HEK293 (cell line): ENCODE data around the gene ESPNL.

ENCODE experiments used
- CTCF ChIA-PET: fragments of 350-600 bp; formaldehyde crosslinking; extraction: SDS; loops from one replicate; lab custom pipeline; 2021; ENCODE audit warnings: antibody characterized with exemption; lab: Yijun Ruan, JAX
- POLR2A ChIA-PET: fragments of 300-600 bp; formaldehyde crosslinking; extraction: SDS; loops from one replicate; lab custom pipeline; 2020; ENCODE audit warnings: antibody characterized with exemption, inconsistent platforms; lab: Yijun Ruan, JAX
- H3K27ac ChIP-seq: fragments of 200-500 bp; sonication (Bioruptor generic); 2 replicates; pipeline ENCODE4 v1.5.1; 2014; ENCODE audit warnings: low read depth, low read length, control low read depth, inconsistent platforms; ENCODE audit errors: extremely low read depth
- H3K36me3 ChIP-seq, 2 experiments: fragments of 200-500 bp in 1 of 2; sonication (Bioruptor generic) in 1 of 2; 1 replicate in 1 of 2; 2 replicates in 1 of 2; pipeline ENCODE4 v1.5.1; 2014 to 2017; ENCODE audit warnings: inconsistent platforms in 2 of 2, low read length in 2 of 2; ENCODE audit not compliant: control insufficient read depth in 2 of 2, insufficient read depth in 1 of 2
- H3K4me1 ChIP-seq: fragments of 200-500 bp; sonication (Bioruptor generic); 2 replicates; pipeline ENCODE4 v1.5.1; 2014; ENCODE audit warnings: mild to moderate bottlenecking, low read length, inconsistent platforms; ENCODE audit not compliant: control insufficient read depth, insufficient read depth
- H3K4me3 ChIP-seq: 2 replicates; pipeline ENCODE4 v1.5.1; 2011; ENCODE audit warnings: low read depth, mild to moderate bottlenecking, control low read depth, low read length, moderate library complexity
- H3K9me3 ChIP-seq: fragments of 200-500 bp; sonication (Bioruptor generic); 2 replicates; pipeline ENCODE4 v1.5.1; 2014; ENCODE audit warnings: low read depth, low read length, inconsistent platforms; ENCODE audit not compliant: control insufficient read depth, insufficient read depth
- AEBP2 ChIP-seq: fragments of 450-650 bp; formaldehyde crosslinking; IDR thresholded peaks from 2 replicates; pipeline ENCODE4 v1.5.1; 2016; ENCODE audit warnings: missing biosample characterization, missing genetic modification characterization, borderline replicate concordance
- BCL11B ChIP-seq: fragments of 450-650 bp; formaldehyde crosslinking; IDR thresholded peaks from 2 replicates; pipeline ENCODE4 v1.5.1; 2016; ENCODE audit warnings: low read depth, missing biosample characterization, missing genetic modification characterization
- ELK4 ChIP-seq: IDR thresholded peaks from 2 replicates; pipeline ENCODE4 v1.6.1; 2011; ENCODE audit warnings: mild to moderate bottlenecking, low read depth, low read length, borderline replicate concordance
- GLIS2 ChIP-seq: fragments of 450-650 bp; formaldehyde crosslinking; IDR thresholded peaks from 2 replicates; pipeline ENCODE4 v1.5.1; 2016; ENCODE audit warnings: missing biosample characterization, missing genetic modification characterization
- HOXA7 ChIP-seq: sonication (generic); formaldehyde crosslinking; IDR thresholded peaks from 2 replicates; pipeline ENCODE4 v1.8.1; 2022; ENCODE audit warnings: missing genetic modification reagents, borderline replicate concordance
- HOXC10 ChIP-seq: sonication (generic); formaldehyde crosslinking; IDR thresholded peaks from 2 replicates; pipeline ENCODE4 v1.8.1; 2023; ENCODE audit warnings: mild to moderate bottlenecking, missing genetic modification reagents
- IKZF3 ChIP-seq: fragments of 450-650 bp; IDR thresholded peaks from 2 replicates; pipeline ENCODE4 v1.5.0; 2018; ENCODE audit warnings: missing biosample characterization, mild to moderate bottlenecking, missing genetic modification characterization, moderate library complexity
- KLF8 ChIP-seq: fragments of 450-650 bp; formaldehyde crosslinking; IDR thresholded peaks from 2 replicates; pipeline ENCODE4 v1.5.1; 2016; ENCODE audit warnings: missing biosample characterization, missing genetic modification characterization
- OVOL3 ChIP-seq: fragments of 450-650 bp; formaldehyde crosslinking; IDR thresholded peaks from 2 replicates; pipeline ENCODE4 v1.5.1; 2016; ENCODE audit warnings: missing biosample characterization, missing genetic modification characterization
- PRDM6 ChIP-seq: fragments of 450-650 bp; formaldehyde crosslinking; IDR thresholded peaks from 2 replicates; pipeline ENCODE4 v1.5.1; 2017; ENCODE audit warnings: missing biosample characterization, missing genetic modification characterization
- SETDB1 ChIP-seq: IDR thresholded peaks from one replicate; pipeline ENCODE4 v1.6.1; 2017; ENCODE audit warnings: mild to moderate bottlenecking, low read length, moderate library complexity, mixed read lengths; ENCODE audit not compliant: insufficient read length
- SP3 ChIP-seq: fragments of 450-650 bp; formaldehyde crosslinking; IDR thresholded peaks from 2 replicates; pipeline ENCODE4 v1.5.1; 2016; ENCODE audit warnings: missing biosample characterization, missing genetic modification characterization
- ZNF155 ChIP-seq: fragments of 450-650 bp; formaldehyde crosslinking; IDR thresholded peaks from 2 replicates; pipeline ENCODE4 v1.5.1; 2016; ENCODE audit warnings: missing biosample characterization, missing genetic modification characterization
- ZNF169 ChIP-seq: fragments of 450-650 bp; formaldehyde crosslinking; IDR thresholded peaks from 2 replicates; pipeline ENCODE4 v1.5.1; 2016; ENCODE audit warnings: missing biosample characterization, missing genetic modification characterization
- ZNF2 ChIP-seq: fragments of 450-650 bp; formaldehyde crosslinking; IDR thresholded peaks from 2 replicates; pipeline ENCODE4 v1.5.1; 2016; ENCODE audit warnings: missing biosample characterization, missing genetic modification characterization
- ZNF354C ChIP-seq: fragments of 450-650 bp; formaldehyde crosslinking; IDR thresholded peaks from 2 replicates; pipeline ENCODE4 v1.5.1; 2016; ENCODE audit warnings: missing biosample characterization, missing genetic modification characterization, low read depth, borderline replicate concordance
- ZNF423 ChIP-seq: fragments of 450-650 bp; formaldehyde crosslinking; IDR thresholded peaks from 2 replicates; pipeline ENCODE4 v1.5.1; 2016; ENCODE audit warnings: missing biosample characterization, missing genetic modification characterization
- ZNF426 ChIP-seq: fragments of 450-650 bp; formaldehyde crosslinking; IDR thresholded peaks from 2 replicates; pipeline ENCODE4 v1.5.1; 2017; ENCODE audit warnings: missing biosample characterization, missing genetic modification characterization, mild to moderate bottlenecking, inconsistent platforms, moderate library complexity
- ZNF530 ChIP-seq: fragments of 450-650 bp; formaldehyde crosslinking; IDR thresholded peaks from 2 replicates; pipeline ENCODE4 v1.5.1; 2016; ENCODE audit warnings: low read depth, missing biosample characterization, missing genetic modification characterization
- ZNF549 ChIP-seq: fragments of 450-650 bp; IDR thresholded peaks from 2 replicates; pipeline ENCODE4 v1.5.1; 2018; ENCODE audit warnings: missing biosample characterization, missing genetic modification characterization, mild to moderate bottlenecking, inconsistent platforms, moderate library complexity
- ZNF555 ChIP-seq: fragments of 450-650 bp; formaldehyde crosslinking; conservative IDR thresholded peaks from 2 replicates; pipeline ENCODE4 v1.5.1; 2017; ENCODE audit warnings: missing biosample characterization, mild to moderate bottlenecking, missing genetic modification characterization, inconsistent platforms
- ZNF596 ChIP-seq: fragments of 450-650 bp; IDR thresholded peaks from 2 replicates; pipeline ENCODE4 v1.5.0; 2018; ENCODE audit warnings: missing biosample characterization, mild to moderate bottlenecking, missing genetic modification characterization, moderate library complexity
- ZNF600 ChIP-seq: fragments of 450-650 bp; formaldehyde crosslinking; IDR thresholded peaks from 2 replicates; pipeline ENCODE4 v1.5.1; 2016; ENCODE audit warnings: missing biosample characterization, missing genetic modification characterization
- ZNF670 ChIP-seq: fragments of 450-650 bp; formaldehyde crosslinking; IDR thresholded peaks from 2 replicates; pipeline ENCODE4 v1.5.1; 2016; ENCODE audit warnings: missing biosample characterization, missing genetic modification characterization, low read depth
- TF ChIP-seq, protein P1 (sequence below): fragments of 450-650 bp; formaldehyde crosslinking; IDR thresholded peaks from 2 replicates; pipeline ENCODE4 v1.5.1; 2017; ENCODE audit warnings: missing biosample characterization, missing genetic modification characterization
- TF ChIP-seq, protein P2 (sequence below): fragments of 450-650 bp; formaldehyde crosslinking; IDR thresholded peaks from 2 replicates; pipeline ENCODE4 v1.5.1; 2017; ENCODE audit warnings: missing biosample characterization, missing genetic modification characterization
- TF ChIP-seq, protein P3 (sequence below): fragments of 450-650 bp; formaldehyde crosslinking; IDR thresholded peaks from 2 replicates; pipeline ENCODE4 v1.5.1; 2016; ENCODE audit warnings: missing biosample characterization, missing genetic modification characterization

The ESPNL gene

DNA sequence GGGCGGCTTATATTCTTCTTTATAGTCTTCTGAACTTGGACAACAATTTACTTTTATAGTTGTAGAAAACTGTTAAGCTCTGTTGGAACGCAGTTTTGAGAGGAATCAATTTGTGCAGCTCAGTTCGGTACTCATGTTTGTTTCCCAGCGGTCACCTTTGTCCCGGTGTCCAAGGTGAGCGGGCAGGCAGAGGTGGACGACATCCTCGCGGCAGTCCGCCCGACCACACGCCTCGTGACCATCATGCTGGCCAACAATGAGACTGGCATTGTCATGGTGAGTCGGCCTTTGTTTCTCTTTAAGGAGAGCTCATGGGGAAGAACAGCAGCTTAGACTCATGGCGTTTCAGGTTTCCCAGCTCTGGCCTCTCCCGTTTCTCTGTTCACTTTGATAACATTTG lies 18.6 kb upstream of the ESPNL start (continued):
- TF ChIP-seq SETDB1 (no peak), AEBP2 (tag by site-specific recombination) (no peak), PRDM6 (no peak), ELK4 (no peak), GLIS2 (tag by site-specific recombination) (no peak), ZNF169 (tag by site-specific recombination) (no peak), ZNF670 (no peak), HOXC10 (no peak), IKZF3 (no peak)
- TF ChIP-seq, protein P1, sequence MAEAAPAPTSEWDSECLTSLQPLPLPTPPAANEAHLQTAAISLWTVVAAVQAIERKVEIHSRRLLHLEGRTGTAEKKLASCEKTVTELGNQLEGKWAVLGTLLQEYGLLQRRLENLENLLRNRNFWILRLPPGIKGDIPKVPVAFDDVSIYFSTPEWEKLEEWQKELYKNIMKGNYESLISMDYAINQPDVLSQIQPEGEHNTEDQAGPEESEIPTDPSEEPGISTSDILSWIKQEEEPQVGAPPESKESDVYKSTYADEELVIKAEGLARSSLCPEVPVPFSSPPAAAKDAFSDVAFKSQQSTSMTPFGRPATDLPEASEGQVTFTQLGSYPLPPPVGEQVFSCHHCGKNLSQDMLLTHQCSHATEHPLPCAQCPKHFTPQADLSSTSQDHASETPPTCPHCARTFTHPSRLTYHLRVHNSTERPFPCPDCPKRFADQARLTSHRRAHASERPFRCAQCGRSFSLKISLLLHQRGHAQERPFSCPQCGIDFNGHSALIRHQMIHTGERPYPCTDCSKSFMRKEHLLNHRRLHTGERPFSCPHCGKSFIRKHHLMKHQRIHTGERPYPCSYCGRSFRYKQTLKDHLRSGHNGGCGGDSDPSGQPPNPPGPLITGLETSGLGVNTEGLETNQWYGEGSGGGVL = no peak

DNA sequence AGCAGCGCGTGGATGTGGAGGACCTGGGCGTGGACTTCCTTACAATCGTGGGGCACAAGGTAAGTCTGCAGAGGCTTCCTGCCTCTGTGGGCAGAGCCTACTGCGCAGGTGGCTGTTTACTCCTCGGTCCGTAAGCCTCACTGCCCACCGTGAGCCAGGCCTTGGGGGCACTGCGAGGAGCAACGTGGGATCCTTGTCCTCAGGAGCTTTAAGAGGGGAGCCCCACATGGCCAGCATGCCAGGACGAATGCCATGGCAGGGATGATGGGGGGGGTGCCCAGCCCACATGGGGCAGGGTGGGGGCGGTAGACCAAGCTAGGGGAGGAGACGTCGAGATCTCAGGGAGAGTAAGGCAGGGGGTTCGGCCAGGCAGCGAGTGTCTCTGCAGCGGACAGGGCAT lies 18.0 kb upstream of the ESPNL start:
- CTCF ChIA-PET = interaction anchor here (0.7 kb wide), 1 partner anchor 224 kb away, joined by 3 read pairs; no protein-coding TSS in a partner anchor
- peaks cover 18 to 60% of the 10 kb centered on the region in 2 experiments for H3K36me3 ChIP-seq
- H3K4me1 ChIP-seq = no peaks in the 10 kb centered on the region

More for the DNA sequence above, 18.0 kb upstream of the ESPNL start:
- no peak overlapping the region for H3K27ac ChIP-seq
- no peak overlapping the region for H3K4me3 ChIP-seq
- POLR2A ChIA-PET = interaction anchor here (0.8 kb wide), 1 partner anchor 22 kb away, joined by 4 read pairs; the partner anchor contains the start of gene SCLY
- no peaks in the 10 kb centered on the region for H3K9me3 ChIP-seq
- TF ChIP-seq KLF8 (tag by site-specific recombination) (no peak), OVOL3 (no peak), ZNF549 (no peak), BCL11B (no peak), ZNF423 (tag by site-specific recombination) (no peak), ZNF354C (tag by site-specific recombination) (no peak), ZNF426 (tag by site-specific recombination) (no peak), ZNF155 (tag by site-specific recombination) (no peak), SP3 (tag by site-specific recombination) (no peak), HOXA7 (CRISPR knock-in tag) (no peak), ZNF600 (tag by site-specific recombination) (no peak), ZNF596 (tag by site-specific recombination) (no peak), ZNF555 (tag by site-specific recombination) (no peak), ZNF530 (no peak), ZNF2 (tag by site-specific recombination) (no peak)
- TF ChIP-seq, protein P2, sequence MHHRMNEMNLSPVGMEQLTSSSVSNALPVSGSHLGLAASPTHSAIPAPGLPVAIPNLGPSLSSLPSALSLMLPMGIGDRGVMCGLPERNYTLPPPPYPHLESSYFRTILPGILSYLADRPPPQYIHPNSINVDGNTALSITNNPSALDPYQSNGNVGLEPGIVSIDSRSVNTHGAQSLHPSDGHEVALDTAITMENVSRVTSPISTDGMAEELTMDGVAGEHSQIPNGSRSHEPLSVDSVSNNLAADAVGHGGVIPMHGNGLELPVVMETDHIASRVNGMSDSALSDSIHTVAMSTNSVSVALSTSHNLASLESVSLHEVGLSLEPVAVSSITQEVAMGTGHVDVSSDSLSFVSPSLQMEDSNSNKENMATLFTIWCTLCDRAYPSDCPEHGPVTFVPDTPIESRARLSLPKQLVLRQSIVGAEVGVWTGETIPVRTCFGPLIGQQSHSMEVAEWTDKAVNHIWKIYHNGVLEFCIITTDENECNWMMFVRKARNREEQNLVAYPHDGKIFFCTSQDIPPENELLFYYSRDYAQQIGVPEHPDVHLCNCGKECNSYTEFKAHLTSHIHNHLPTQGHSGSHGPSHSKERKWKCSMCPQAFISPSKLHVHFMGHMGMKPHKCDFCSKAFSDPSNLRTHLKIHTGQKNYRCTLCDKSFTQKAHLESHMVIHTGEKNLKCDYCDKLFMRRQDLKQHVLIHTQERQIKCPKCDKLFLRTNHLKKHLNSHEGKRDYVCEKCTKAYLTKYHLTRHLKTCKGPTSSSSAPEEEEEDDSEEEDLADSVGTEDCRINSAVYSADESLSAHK (tag by site-specific recombination) = no peak
- TF ChIP-seq, protein P3, sequence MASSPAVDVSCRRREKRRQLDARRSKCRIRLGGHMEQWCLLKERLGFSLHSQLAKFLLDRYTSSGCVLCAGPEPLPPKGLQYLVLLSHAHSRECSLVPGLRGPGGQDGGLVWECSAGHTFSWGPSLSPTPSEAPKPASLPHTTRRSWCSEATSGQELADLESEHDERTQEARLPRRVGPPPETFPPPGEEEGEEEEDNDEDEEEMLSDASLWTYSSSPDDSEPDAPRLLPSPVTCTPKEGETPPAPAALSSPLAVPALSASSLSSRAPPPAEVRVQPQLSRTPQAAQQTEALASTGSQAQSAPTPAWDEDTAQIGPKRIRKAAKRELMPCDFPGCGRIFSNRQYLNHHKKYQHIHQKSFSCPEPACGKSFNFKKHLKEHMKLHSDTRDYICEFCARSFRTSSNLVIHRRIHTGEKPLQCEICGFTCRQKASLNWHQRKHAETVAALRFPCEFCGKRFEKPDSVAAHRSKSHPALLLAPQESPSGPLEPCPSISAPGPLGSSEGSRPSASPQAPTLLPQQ = no peak
